Measurements from ENCODE around the gene ABHD14A.

Gene ABHD14A

GRCh38 chr3:51982838-51983577 lies 8.1 kb downstream of the ABHD14A start, which contains the start of gene ACY1:
ACY1 (plus strand) TSS chr3:51983535; CDS start chr3:51984065, 530 bp downstream.
- Mint-ChIP-seq H3K4me3 (peak within 1 kb of the TSS; percentile 87 to 92 (median 92)), H3K27ac (peak within 1 kb of the TSS; percentile 95 to 99 (median 97)), H3K4me1 (peaks cover 18% of the 10 kb centered on the region), H3K27me3 (ENCODE audit: low read depth) (no peaks in the 10 kb centered on the region), H3K9me3 (no peaks in the 10 kb centered on the region), H3K36me3 (ENCODE audit: low read depth) (no peaks in the 10 kb centered on the region)
- TF ChIP-seq CTCF (IDR thresholded peaks at IDR 0.05; ENCODE audit: unreplicated experiment in 3 of 3): no peak

DNA sequence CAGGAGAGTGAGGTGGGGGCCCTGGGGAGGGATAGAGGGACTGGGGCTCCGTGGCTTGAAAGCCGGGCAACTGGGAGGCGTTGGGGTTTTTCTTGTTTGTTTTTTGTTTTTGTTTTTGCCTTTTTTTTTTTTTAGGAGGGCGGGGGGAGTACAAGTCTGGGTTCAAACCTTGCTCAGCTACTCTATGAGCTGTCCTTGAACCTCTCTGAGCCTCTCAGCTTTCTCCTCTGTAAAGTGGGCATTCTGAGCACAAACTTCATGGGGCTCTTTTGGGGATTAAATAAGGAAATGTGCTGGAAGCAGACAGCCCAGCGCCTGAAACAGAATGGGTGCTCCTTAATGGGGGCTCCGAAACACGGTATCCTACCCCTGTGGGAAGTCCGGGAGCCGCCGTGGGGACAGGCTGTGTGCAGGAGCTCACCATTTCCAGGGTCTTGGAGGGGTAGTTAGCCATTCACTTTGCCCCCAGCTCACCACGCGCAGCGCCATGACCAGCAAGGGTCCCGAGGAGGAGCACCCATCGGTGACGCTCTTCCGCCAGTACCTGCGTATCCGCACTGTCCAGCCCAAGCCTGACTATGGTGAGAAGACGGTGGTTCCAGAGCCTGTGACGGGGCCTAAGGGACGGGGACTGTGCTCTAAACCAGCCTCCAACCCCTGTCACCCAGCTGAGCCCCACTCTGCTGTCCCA lies 8.9 kb downstream of the ABHD14A start:
- peak overlapping the region; percentile 95 to 99 (median 97) for H3K27ac Mint-ChIP-seq
- H3K4me1 Mint-ChIP-seq: peaks cover 18% of the 10 kb centered on the region
- H3K27me3 Mint-ChIP-seq (ENCODE audit: low read depth): no peaks in the 10 kb centered on the region
- no peaks in the 10 kb centered on the region for H3K9me3 Mint-ChIP-seq
- peak overlapping the region; percentile 87 to 92 (median 92) for H3K4me3 Mint-ChIP-seq
- TF ChIP-seq CTCF (IDR thresholded peaks at IDR 0.05; ENCODE audit: unreplicated experiment in 3 of 3): no peak
- no peaks in the 10 kb centered on the region for H3K36me3 Mint-ChIP-seq (ENCODE audit: low read depth)

DNA sequence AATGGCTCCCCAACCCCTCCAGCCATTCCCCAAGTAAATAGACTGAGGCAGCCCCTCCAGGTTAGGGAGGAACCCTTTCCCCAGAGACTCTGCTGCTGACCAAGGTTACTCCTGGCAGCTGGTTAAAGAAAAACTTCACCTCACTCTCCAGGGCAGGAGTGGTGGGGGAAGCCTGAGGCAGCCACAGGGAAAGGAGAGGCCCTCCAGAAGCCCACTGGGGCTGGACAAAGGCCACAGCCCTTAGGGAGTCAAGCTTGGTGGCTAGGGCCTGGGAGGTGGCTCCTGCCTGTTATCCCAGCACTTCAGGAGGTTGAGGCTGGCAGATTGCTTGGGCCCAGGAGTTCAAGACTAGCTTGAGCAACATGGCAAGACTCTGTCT lies 9.4 kb downstream of the ABHD14A start:
- Mint-ChIP-seq H3K9me3 (no peaks in the 10 kb centered on the region), H3K27ac (peak overlapping the region; percentile 95 to 99 (median 97)), H3K36me3 (ENCODE audit: low read depth) (no peaks in the 10 kb centered on the region), H3K4me1 (peaks cover 18% of the 10 kb centered on the region), H3K4me3 (peak overlapping the region; percentile 87 to 92 (median 92)), H3K27me3 (ENCODE audit: low read depth) (no peaks in the 10 kb centered on the region)
- no peak for TF ChIP-seq CTCF (IDR thresholded peaks at IDR 0.05; ENCODE audit: unreplicated experiment in 3 of 3)

DNA sequence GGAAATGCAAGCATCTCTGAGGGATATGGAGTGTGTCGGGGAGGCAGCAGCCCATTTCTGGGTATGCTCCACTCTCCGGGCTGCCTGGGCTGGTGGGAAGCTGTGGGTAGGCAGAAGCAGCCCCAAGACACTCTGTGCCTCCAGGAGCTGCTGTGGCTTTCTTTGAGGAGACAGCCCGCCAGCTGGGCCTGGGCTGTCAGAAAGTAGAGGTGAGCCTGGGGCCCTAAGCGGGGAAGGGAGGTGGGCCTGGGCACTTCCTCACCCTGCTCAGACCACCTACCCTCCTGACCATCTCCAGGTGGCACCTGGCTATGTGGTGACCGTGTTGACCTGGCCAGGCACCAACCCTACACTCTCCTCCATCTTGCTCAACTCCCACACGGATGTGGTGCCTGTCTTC lies 10.2 kb downstream of the ABHD14A start:
- Mint-ChIP-seq H3K27me3 (ENCODE audit: low read depth) (no peaks in the 10 kb centered on the region), H3K36me3 (ENCODE audit: low read depth) (no peaks in the 10 kb centered on the region), H3K4me1 (peaks cover 18% of the 10 kb centered on the region), H3K27ac (peak overlapping the region; percentile 95 to 99 (median 97)), H3K4me3 (peak overlapping the region; percentile 77 to 87 (median 78)), H3K9me3 (no peaks in the 10 kb centered on the region)
- no peak for TF ChIP-seq CTCF (IDR thresholded peaks at IDR 0.05; ENCODE audit: unreplicated experiment in 3 of 3)

GRCh38 chr3:51986010-51986947 lies 11.4 kb downstream of the ABHD14A start:
- peak overlapping the region in 1 of 3 experiments; percentile 97 for H3K27ac Mint-ChIP-seq
- no peaks in the 10 kb centered on the region for H3K27me3 Mint-ChIP-seq (ENCODE audit: low read depth)
- H3K4me3 Mint-ChIP-seq: peak overlapping the region in 2 of 3 experiments; percentile 16 to 57
- H3K4me1 Mint-ChIP-seq: peaks cover 19% of the 10 kb centered on the region
- peaks cover 2% of the 10 kb centered on the region for H3K36me3 Mint-ChIP-seq (ENCODE audit: low read depth)
- TF ChIP-seq CTCF (IDR thresholded peaks at IDR 0.05; ENCODE audit: unreplicated experiment in 3 of 3): no peak
- H3K9me3 Mint-ChIP-seq: no peaks in the 10 kb centered on the region
